Mesendoderm (in vitro differentiated cells): ENCODE results near the gene TSHZ2.

Source experiments
- DNase-seq: peaks from one replicate; pipeline ENCODE4 v3.0.0; 2013
- H2AK5ac ChIP-seq: 2 replicates; pipeline ENCODE4 v1.6.1; 2013; ENCODE audit warnings: low read length, inconsistent platforms
- H2BK120ac ChIP-seq: 2 replicates; pipeline ENCODE4 v1.6.1; 2013; ENCODE audit warnings: low read depth, mild to moderate bottlenecking, low read length, moderate library complexity, mixed read lengths
- H2BK15ac ChIP-seq: replicated peaks from 2 replicates; pipeline ENCODE4 v1.6.1; 2013; ENCODE audit warnings: low read depth, mild to moderate bottlenecking, moderate library complexity
- H2BK5ac ChIP-seq: 2 replicates; pipeline ENCODE4 v1.6.1; 2013; ENCODE audit warnings: low read length, inconsistent platforms
- H3K18ac ChIP-seq: 2 replicates; pipeline ENCODE4 v1.6.1; 2013; ENCODE audit warnings: mild to moderate bottlenecking, low read length, mixed read lengths
- H3K23ac ChIP-seq: one replicate; pipeline ENCODE4 v1.6.1; 2013; ENCODE audit warnings: low read length
- H3K27ac ChIP-seq: 2 replicates; pipeline ENCODE4 v1.5.1; 2013; ENCODE audit warnings: low read depth, mild to moderate bottlenecking, inconsistent platforms, low read length, moderate library complexity
- H3K27me3 ChIP-seq: 2 replicates; pipeline ENCODE4 v1.6.1; 2013; ENCODE audit warnings: low read length, control low read depth, mild to moderate bottlenecking, inconsistent platforms; ENCODE audit not compliant: insufficient read depth, poor library complexity
- H3K36me3 ChIP-seq: 2 replicates; pipeline ENCODE4 v1.6.1; 2013; ENCODE audit warnings: low read length, inconsistent platforms; ENCODE audit not compliant: control insufficient read depth, insufficient read depth
- H3K4ac ChIP-seq: one replicate; pipeline ENCODE4 v1.6.1; 2013; ENCODE audit warnings: low read depth, mild to moderate bottlenecking, low read length, moderate library complexity
- H3K4me1 ChIP-seq: 2 replicates; pipeline ENCODE4 v1.6.1; 2013; ENCODE audit warnings: low read depth, low read length, inconsistent platforms; ENCODE audit not compliant: control insufficient read depth
- H3K4me2 ChIP-seq: 2 replicates; pipeline ENCODE4 v1.6.1; 2013; ENCODE audit warnings: low read length
- H3K4me3 ChIP-seq: 2 replicates; pipeline ENCODE4 v1.5.1; 2013; ENCODE audit warnings: mild to moderate bottlenecking, low read length
- H3K56ac ChIP-seq: one replicate; pipeline ENCODE4 v1.6.1; 2013; ENCODE audit warnings: low read length
- H3K79me1 ChIP-seq: 2 replicates; pipeline ENCODE4 v1.6.1; 2013; ENCODE audit warnings: low read length, inconsistent platforms
- H3K79me2 ChIP-seq: 2 replicates; pipeline ENCODE4 v1.6.1; 2013; ENCODE audit warnings: mild to moderate bottlenecking, low read length; ENCODE audit not compliant: control insufficient read depth, insufficient read depth
- H3K9ac ChIP-seq: 2 replicates; pipeline ENCODE4 v1.6.1; 2013; ENCODE audit warnings: low read length, inconsistent platforms
- H4K5ac ChIP-seq: one replicate; pipeline ENCODE4 v1.6.1; 2013; ENCODE audit warnings: low read length
- H4K8ac ChIP-seq: one replicate; pipeline ENCODE4 v1.6.1; 2013; ENCODE audit warnings: low read depth, mild to moderate bottlenecking, control low read depth, low read length, moderate library complexity
- WGBS: extraction: QIAGEN DNeasy Blood & Tissue Kit; methylation state at CpG from one replicate; pipeline ENCODE4 v1.1.7; 2013; ENCODE audit warnings: low lambda C conversion rate, missing lambda C conversion rate; ENCODE audit not compliant: insufficient coverage; ENCODE audit errors: extremely low coverage; 5-methylcytosine and 5-hydroxymethylcytosine counted together

Gene TSHZ2

GRCh38 chr20:53208110-53208832, 236.1 kb downstream of the TSHZ2 start:
- no peak overlapping the region for H3K4ac ChIP-seq
- H2BK15ac ChIP-seq: no peak overlapping the region
- no peak overlapping the region for H3K18ac ChIP-seq
- H3K36me3 ChIP-seq: no peaks in the 10 kb centered on the region
- H3K23ac ChIP-seq: no peak overlapping the region
- no CpG with 5 or more reads among the region's 11 CpGs for WGBS
- no peak overlapping the region for H3K4me3 ChIP-seq
- no peaks in the 10 kb centered on the region for H3K4me1 ChIP-seq
- H4K5ac ChIP-seq: no peak overlapping the region
- H3K4me2 ChIP-seq: no peak overlapping the region
- no peak overlapping the region for H4K8ac ChIP-seq
- no peak overlapping the region for H2BK5ac ChIP-seq
- H3K27ac ChIP-seq: no peak overlapping the region
- no peak overlapping the region for H3K9ac ChIP-seq
- H3K79me2 ChIP-seq: no peaks in the 10 kb centered on the region
- no peaks in the 10 kb centered on the region for H3K27me3 ChIP-seq
- H3K79me1 ChIP-seq: no peaks in the 10 kb centered on the region
- H2BK120ac ChIP-seq: no peak overlapping the region
- DNase-seq: peak; percentile 73
- no peak overlapping the region for H2AK5ac ChIP-seq
- no peak overlapping the region for H3K56ac ChIP-seq

GRCh38 chr20:53210041-53210440, 237.9 kb downstream of the TSHZ2 start:
- Histone ChIP-seq H2BK15ac (no peak overlapping the region), H2BK5ac (no peak overlapping the region), H3K36me3 (no peaks in the 10 kb centered on the region), H3K4me3 (no peak overlapping the region), H3K4me2 (no peak overlapping the region), H3K56ac (no peak overlapping the region), H3K27ac (no peak overlapping the region), H2BK120ac (no peak overlapping the region), H3K27me3 (no peaks in the 10 kb centered on the region), H3K9ac (no peak overlapping the region), H3K4me1 (no peaks in the 10 kb centered on the region), H3K79me1 (no peaks in the 10 kb centered on the region), H2AK5ac (no peak overlapping the region), H4K5ac (no peak overlapping the region), H3K23ac (no peak overlapping the region), H3K79me2 (no peaks in the 10 kb centered on the region), H4K8ac (no peak overlapping the region), H3K4ac (no peak overlapping the region), H3K18ac (no peak overlapping the region)
- no CpG with 5 or more reads among the region's 13 CpGs for WGBS
- DNase-seq: no peak

GRCh38 chr20:53210931-53211330, 238.8 kb downstream of the TSHZ2 start:
- no peak for DNase-seq
- WGBS: no CpG with 5 or more reads among the region's 3 CpGs
- Histone ChIP-seq H3K27ac (no peak overlapping the region), H3K27me3 (no peaks in the 10 kb centered on the region), H3K23ac (no peak overlapping the region), H2BK5ac (no peak overlapping the region), H3K79me2 (no peaks in the 10 kb centered on the region), H2BK120ac (no peak overlapping the region), H4K5ac (no peak overlapping the region), H3K56ac (no peak overlapping the region), H2AK5ac (no peak overlapping the region), H3K9ac (no peak overlapping the region), H2BK15ac (no peak overlapping the region), H3K4me2 (no peak overlapping the region), H3K4ac (no peak overlapping the region), H3K36me3 (no peaks in the 10 kb centered on the region), H4K8ac (no peak overlapping the region), H3K4me3 (no peak overlapping the region), H3K79me1 (no peaks in the 10 kb centered on the region), H3K4me1 (no peaks in the 10 kb centered on the region), H3K18ac (no peak overlapping the region)

- Histone ChIP-seq H4K8ac (no peak overlapping the region), H3K4me3 (no peak overlapping the region), H3K4me1 (no peaks in the 10 kb centered on the region), H3K27ac (no peak overlapping the region), H4K5ac (no peak overlapping the region), H3K56ac (no peak overlapping the region), H3K23ac (no peak overlapping the region), H2BK120ac (no peak overlapping the region), H2BK5ac (no peak overlapping the region), H3K79me1 (no peaks in the 10 kb centered on the region), H3K4me2 (no peak overlapping the region), H2BK15ac (no peak overlapping the region), H3K4ac (no peak overlapping the region), H3K36me3 (no peaks in the 10 kb centered on the region), H3K18ac (no peak overlapping the region), H3K79me2 (no peaks in the 10 kb centered on the region), H2AK5ac (no peak overlapping the region), H3K27me3 (no peaks in the 10 kb centered on the region), H3K9ac (no peak overlapping the region)
- DNase-seq: no peak
- WGBS: no CpG with 5 or more reads among the region's 5 CpGs
Observed at GRCh38 chr20:53212018-53212417, 239.9 kb downstream of the TSHZ2 start.

GRCh38 chr20:53214392-53214791, 242.2 kb downstream of the TSHZ2 start:
- no peak overlapping the region for H3K23ac ChIP-seq
- no peak overlapping the region for H3K9ac ChIP-seq
- H3K27me3 ChIP-seq: no peaks in the 10 kb centered on the region
- no peak overlapping the region for H2BK120ac ChIP-seq
- no peaks in the 10 kb centered on the region for H3K36me3 ChIP-seq
- H3K27ac ChIP-seq: no peak overlapping the region
- no peak overlapping the region for H3K4ac ChIP-seq
- no peak overlapping the region for H3K4me3 ChIP-seq
- no peak overlapping the region for H2AK5ac ChIP-seq
- no peak overlapping the region for H2BK15ac ChIP-seq
- H2BK5ac ChIP-seq: no peak overlapping the region
- H4K5ac ChIP-seq: no peak overlapping the region
- no peaks in the 10 kb centered on the region for H3K79me1 ChIP-seq
- H3K4me2 ChIP-seq: no peak overlapping the region
- no peak overlapping the region for H4K8ac ChIP-seq
- H3K79me2 ChIP-seq: no peaks in the 10 kb centered on the region
- WGBS: no CpG with 5 or more reads among the region's 7 CpGs
- DNase-seq: no peak
- no peak overlapping the region for H3K56ac ChIP-seq
- H3K18ac ChIP-seq: no peak overlapping the region
- no peaks in the 10 kb centered on the region for H3K4me1 ChIP-seq

GRCh38 chr20:53215166-53215565, 243.0 kb downstream of the TSHZ2 start:
- H3K27me3 ChIP-seq: no peaks in the 10 kb centered on the region
- no peak overlapping the region for H2BK120ac ChIP-seq
- no peak overlapping the region for H4K5ac ChIP-seq
- H2AK5ac ChIP-seq: no peak overlapping the region
- H3K18ac ChIP-seq: no peak overlapping the region
- H4K8ac ChIP-seq: no peak overlapping the region
- no peaks in the 10 kb centered on the region for H3K4me1 ChIP-seq
- no peak overlapping the region for H3K27ac ChIP-seq
- H3K4me3 ChIP-seq: no peak overlapping the region
- H3K36me3 ChIP-seq: no peaks in the 10 kb centered on the region
- H3K56ac ChIP-seq: no peak overlapping the region
- no peak overlapping the region for H2BK15ac ChIP-seq
- H2BK5ac ChIP-seq: no peak overlapping the region
- H3K79me2 ChIP-seq: no peaks in the 10 kb centered on the region
- H3K9ac ChIP-seq: no peak overlapping the region
- WGBS: no CpG with 5 or more reads among the region's 4 CpGs
- no peak overlapping the region for H3K4me2 ChIP-seq
- H3K79me1 ChIP-seq: no peaks in the 10 kb centered on the region
- H3K4ac ChIP-seq: no peak overlapping the region
- DNase-seq: no peak
- H3K23ac ChIP-seq: no peak overlapping the region
